Spleen (tissue), 11 donors: ENCODE results near the gene UBP1. TPM values are rescaled to one million over a fixed set of nuclear protein-coding genes. Genes with fewer than 3 reads are reported as not detected.
"Not testable (repeated sequence)": the region's sequence is repeated elsewhere in the genome, so short reads cannot be mapped to it uniquely, and the experiment has no call there.

Source experiments
- DNase-seq: peaks from one replicate; pipeline ENCODE4 v3.0.0-alpha.2; 2020
- H3K27ac ChIP-seq, 8 donors: fragments of 200-600 bp; sonication (generic) in 7 of 8; 1 replicate in 4 of 8; 2 replicates in 4 of 8; pipeline versions ENCODE4 v1.5.0 to v1.8.0; 2016 to 2021; ENCODE audit warnings: inconsistent platforms in 4 of 8, mild to moderate bottlenecking in 4 of 8, moderate library complexity in 1 of 8
- H3K27me3 ChIP-seq, 7 donors: fragments of 200-600 bp; sonication (generic) in 6 of 7; replicated peaks in 1 of 7; 1 replicate in 4 of 7; 2 replicates in 3 of 7; pipeline versions ENCODE4 v1.5.0 to v1.8.0; 2016 to 2021; ENCODE audit warnings: inconsistent platforms in 3 of 7, mild to moderate bottlenecking in 1 of 7
- H3K36me3 ChIP-seq, 6 donors: fragments of 200-600 bp; sonication (generic) in 5 of 6; 1 replicate in 4 of 6; 2 replicates in 2 of 6; pipeline versions ENCODE4 v1.5.0 to v1.8.0; 2016 to 2021; ENCODE audit warnings: inconsistent platforms in 2 of 6
- H3K4me1 ChIP-seq, 6 donors: fragments of 200-600 bp; sonication (generic) in 5 of 6; 1 replicate in 3 of 6; 2 replicates in 3 of 6; pipeline versions ENCODE4 v1.5.0 to v1.8.0; 2016 to 2021; ENCODE audit warnings: inconsistent platforms in 3 of 6
- H3K4me3 ChIP-seq, 8 donors: fragments of 200-600 bp; sonication (generic) in 7 of 8; 1 replicate in 4 of 8; 2 replicates in 4 of 8; pipeline versions ENCODE4 v1.5.0 to v1.8.0; 2016 to 2021; ENCODE audit warnings: inconsistent platforms in 4 of 8, mild to moderate bottlenecking in 4 of 8, moderate library complexity in 2 of 8
- H3K9me3 ChIP-seq, 8 donors: fragments of 200-600 bp; sonication (generic) in 7 of 8; 1 replicate in 4 of 8; 2 replicates in 4 of 8; pipeline versions ENCODE4 v1.5.0 to v1.8.0; 2016 to 2021; ENCODE audit warnings: inconsistent platforms in 4 of 8
- POLR2A ChIP-seq, 3 donors: fragments of 450-650 bp; IDR thresholded peaks; one replicate each; pipeline ENCODE4 v1.5.1; 2017; ENCODE audit warnings: antibody characterized with exemption in 3 of 3, mild to moderate bottlenecking in 1 of 3
- POLR2AphosphoS5 ChIP-seq, 3 donors: sonication (generic); formaldehyde crosslinking; IDR thresholded peaks; one replicate each; pipeline ENCODE4 v1.5.1; 2017; ENCODE audit warnings: antibody characterized with exemption in 3 of 3
- WGBS, 5 donors: extraction: QIAGEN DNeasy Blood & Tissue Kit in 3 of 5; methylation state at CpG; one replicate each; pipeline versions ENCODE4 v1.1.5 to v1.1.7; 2013 to 2018; 5-methylcytosine and 5-hydroxymethylcytosine counted together
- intact Hi-C: fragments of 100-400 bp; cut with DNase I; formaldehyde crosslinking; loops from one replicate; pipeline ENCODE4 v1.15.0; 2023; ENCODE audit warnings: low total_unique reads
- polyA plus RNA-seq, 3 donors: library from polyadenylated mRNA; stranded (reverse); fragments of 200-250 nt; gene quantifications; one replicate each; pipeline ENCODE4 v1.2.1, GENCODE V29; 2013
- total RNA-seq, 7 donors: library from RNA; depleted of rRNA in 3 of 7; stranded (reverse); fragments of >200 nt in 3 of 7; fragmentation: NEBNext Ultra II Directional in 4 of 7; extraction: Animal tissue kit (Norgen Biotek cat#: 25700) in 4 of 7; gene quantifications; one replicate each; pipeline versions ENCODE4 v1.1.0 to v1.2.1, GENCODE V29; 2016 to 2021
- TF ChIP-seq, protein P1 (sequence below), 11 experiments: fragments of 200-600 bp in 7 of 11; fragments of 450-650 bp in 4 of 11; sonication (generic) in 4 of 11; IDR thresholded peaks in 8 of 11; conservative IDR thresholded peaks in 3 of 11; 1 replicate in 7 of 11; 2 replicates in 4 of 11; pipeline versions ENCODE4 v1.4.0 to v1.8.0; 2016 to 2021; ENCODE audit warnings: antibody characterized with exemption in 11 of 11, inconsistent platforms in 4 of 11, mild to moderate bottlenecking in 1 of 11
- donor health status: healthy with polysubstance abuse.
- donor health status: DM: no; HTN: no; CAD: no; lungs with moderate emphysema.
- donor health status: DM: no; HTN: no; CAD: no.
- donor health status: Bipolar disorder and iron deficiency.
- donor health status: healthy.
- donor health status: DM: no; HTN: no; CAD: no.
- donor health status: DM: yes; HTN: yes; CAD: no.

UBP1 gene
- total and polyA plus RNA-seq, 10 donors = 27.6 to 88.2 (median 70.2) TPM

DNA sequence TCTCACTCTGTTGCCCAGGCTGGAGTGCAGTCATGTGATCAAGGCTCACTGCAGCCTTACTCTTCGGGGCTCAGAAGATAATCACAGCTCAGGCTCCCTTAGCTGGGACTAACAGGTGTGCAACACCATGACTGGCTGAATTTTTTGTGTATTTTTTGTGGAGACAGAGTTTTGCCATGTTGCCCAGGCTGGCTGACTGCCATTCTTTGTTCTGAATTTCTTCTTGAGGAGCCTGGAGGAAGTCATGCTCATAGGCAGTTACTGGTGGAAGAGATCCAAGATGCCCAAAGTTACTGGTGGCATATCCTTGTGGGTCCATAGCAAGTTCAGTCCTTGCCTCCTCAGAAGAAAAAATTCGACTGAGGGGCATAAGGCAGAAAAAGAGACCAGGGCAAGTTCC, 16.6 kb upstream of the UBP1 start:
- 79 to 96% (median 83%) methylated on average over 2 of the region's 2 CpGs for whole genome bisulfite sequencing, 5 donors
- H3K4me3 ChIP-seq = no peak overlapping the region
- intact Hi-C loops = no loop called here
- no peaks in the 10 kb centered on the region for H3K27me3 ChIP-seq
- no peak for DNase-seq
- no peak overlapping the region for H3K27ac ChIP-seq
- peaks cover 5 to 59% (median 42%) of the 10 kb centered on the region in 8 donors for H3K9me3 ChIP-seq
- TF ChIP-seq POLR2A (IDR thresholded peaks at IDR 0.05) (no peak), POLR2AphosphoS5 (IDR thresholded peaks at IDR 0.05) (no peak)
- TF ChIP-seq, protein P1, sequence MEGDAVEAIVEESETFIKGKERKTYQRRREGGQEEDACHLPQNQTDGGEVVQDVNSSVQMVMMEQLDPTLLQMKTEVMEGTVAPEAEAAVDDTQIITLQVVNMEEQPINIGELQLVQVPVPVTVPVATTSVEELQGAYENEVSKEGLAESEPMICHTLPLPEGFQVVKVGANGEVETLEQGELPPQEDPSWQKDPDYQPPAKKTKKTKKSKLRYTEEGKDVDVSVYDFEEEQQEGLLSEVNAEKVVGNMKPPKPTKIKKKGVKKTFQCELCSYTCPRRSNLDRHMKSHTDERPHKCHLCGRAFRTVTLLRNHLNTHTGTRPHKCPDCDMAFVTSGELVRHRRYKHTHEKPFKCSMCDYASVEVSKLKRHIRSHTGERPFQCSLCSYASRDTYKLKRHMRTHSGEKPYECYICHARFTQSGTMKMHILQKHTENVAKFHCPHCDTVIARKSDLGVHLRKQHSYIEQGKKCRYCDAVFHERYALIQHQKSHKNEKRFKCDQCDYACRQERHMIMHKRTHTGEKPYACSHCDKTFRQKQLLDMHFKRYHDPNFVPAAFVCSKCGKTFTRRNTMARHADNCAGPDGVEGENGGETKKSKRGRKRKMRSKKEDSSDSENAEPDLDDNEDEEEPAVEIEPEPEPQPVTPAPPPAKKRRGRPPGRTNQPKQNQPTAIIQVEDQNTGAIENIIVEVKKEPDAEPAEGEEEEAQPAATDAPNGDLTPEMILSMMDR (IDR thresholded peaks at IDR 0.05 in 8 of 11, conservative IDR thresholded peaks at IDR 0.05 in 3 of 11) = no peak
- peaks cover 0 to 13% (median 0%) of the 10 kb centered on the region in 6 donors for H3K36me3 ChIP-seq
- no peaks in the 10 kb centered on the region for H3K4me1 ChIP-seq

GRCh38 chr3:33453331-33453761, 13.1 kb upstream of the UBP1 start:
- H3K27ac ChIP-seq = no peak overlapping the region
- H3K27me3 ChIP-seq = no peaks in the 10 kb centered on the region
- H3K9me3 ChIP-seq = peaks cover 0 to 25% (median 16%) of the 10 kb centered on the region in 8 donors
- DNase-seq = no peak
- H3K4me3 ChIP-seq = no peak overlapping the region
- H3K36me3 ChIP-seq = peaks cover 0 to 7% (median 0%) of the 10 kb centered on the region in 6 donors
- intact Hi-C loops = no loop called here
- no peak for TF ChIP-seq POLR2AphosphoS5 (IDR thresholded peaks at IDR 0.05)
- TF ChIP-seq POLR2A (IDR thresholded peaks at IDR 0.05) = no peak
- TF ChIP-seq, protein P1 (IDR thresholded peaks at IDR 0.05 in 8 of 11, conservative IDR thresholded peaks at IDR 0.05 in 3 of 11) = no peak
- H3K4me1 ChIP-seq = no peaks in the 10 kb centered on the region
- WGBS, 5 donors = 90 to 98% (median 97%) methylated on average over 11 to 19 of the region's 19 CpGs

GRCh38 chr3:33451994-33452393, 11.8 kb upstream of the UBP1 start:
- H3K4me1 ChIP-seq, H3K4me3 ChIP-seq, H3K36me3 ChIP-seq, DNase-seq, H3K27me3 ChIP-seq, intact Hi-C loops, H3K27ac ChIP-seq: not testable (repeated sequence)
- H3K9me3 ChIP-seq = peaks cover 0 to 15% (median 10%) of the 10 kb centered on the region in 8 donors
- 79 to 95% (median 84%) methylated on average over 1 of the region's 1 CpG for WGBS, 5 donors

GRCh38 chr3:33447958-33448357, 7.8 kb upstream of the UBP1 start:
- H3K27ac ChIP-seq = no peak overlapping the region
- no peaks in the 10 kb centered on the region for H3K36me3 ChIP-seq
- intact Hi-C loops = no loop called here
- TF ChIP-seq POLR2AphosphoS5 (IDR thresholded peaks at IDR 0.05) (no peak), POLR2A (IDR thresholded peaks at IDR 0.05) (no peak)
- TF ChIP-seq, protein P1 (IDR thresholded peaks at IDR 0.05 in 8 of 11, conservative IDR thresholded peaks at IDR 0.05 in 3 of 11) = no peak
- no peaks in the 10 kb centered on the region for H3K27me3 ChIP-seq
- peaks cover 0 to 2% (median under 1%) of the 10 kb centered on the region in 8 donors for H3K9me3 ChIP-seq
- WGBS, 5 donors = 95 to 97% (median 97%) methylated on average over 15 of the region's 15 CpGs
- H3K4me1 ChIP-seq = peaks cover 0 to 9% (median 0%) of the 10 kb centered on the region in 6 donors
- no peak overlapping the region for H3K4me3 ChIP-seq
- DNase-seq = no peak

GRCh38 chr3:33447256-33447625, 7.0 kb upstream of the UBP1 start:
- intact Hi-C loops, H3K4me1 ChIP-seq, H3K36me3 ChIP-seq, H3K9me3 ChIP-seq, DNase-seq, H3K27me3 ChIP-seq, H3K27ac ChIP-seq: not testable (repeated sequence)
- peak overlapping the region in 1 of 8 donors; percentile 36 for H3K4me3 ChIP-seq
- 78 to 90% (median 87%) methylated on average over 7 of the region's 7 CpGs for WGBS, 5 donors
